Measurements from ENCODE around the gene USP4.

DNA sequence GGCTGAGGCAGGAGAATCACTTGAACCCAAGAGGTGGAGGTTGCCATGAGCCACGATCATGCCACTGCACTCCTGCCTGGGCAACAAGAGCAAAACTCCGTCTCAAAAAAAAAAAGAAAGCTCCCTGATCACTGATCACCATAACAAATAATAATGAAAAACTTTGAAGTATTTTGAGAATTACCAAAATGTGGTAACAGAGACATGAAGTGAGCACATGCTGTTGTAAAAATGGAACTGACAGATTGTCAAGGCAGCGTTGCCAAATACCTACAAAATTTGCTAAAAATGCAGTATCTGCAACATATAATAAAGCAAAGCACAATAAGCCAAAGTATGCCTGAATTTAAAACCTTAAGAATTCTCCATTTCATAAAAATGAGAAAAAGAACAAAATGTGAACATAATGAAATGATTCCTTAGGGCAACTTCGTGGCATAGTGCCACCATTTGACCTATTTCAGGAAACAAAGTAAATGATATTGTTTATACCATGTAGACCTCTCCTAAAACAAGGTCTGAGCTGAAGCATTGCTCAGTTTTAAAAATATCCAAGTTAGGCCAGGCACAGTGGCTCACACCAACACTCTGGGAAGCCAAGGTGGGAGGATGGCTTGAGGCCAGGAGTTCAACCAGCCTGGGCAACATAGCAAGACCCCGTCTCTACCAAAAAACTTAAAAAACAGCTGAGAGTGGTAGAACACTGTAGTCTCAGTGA is 5.8 kb downstream of the USP4 start:
- TF ChIP-seq ZNF274 (IDR thresholded peaks at IDR 0.05; ENCODE audit: low read depth, low read length) (no peak), YY1 (IDR thresholded peaks at IDR 0.05; ENCODE audit: insufficient read depth, insufficient read length) (no peak)
